ENCODE data around the gene GPR61.

GPR61 gene

GRCh38 chr1:109509176-109510134 is 30.2 kb upstream of the GPR61 start, which contains the start of gene AMIGO1:
Gene AMIGO1, minus strand, starts transcription at chr1:109509727. Its CDS starts 815 bp downstream, at chr1:109508912.
- peak; percentile 70 for DNase-seq

- DNase-seq = no peak
These were observed 26.5 kb upstream of the GPR61 start for GRCh38 chr1:109513110-109513710.

GRCh38 chr1:109514846-109515245 is 24.8 kb upstream of the GPR61 start:
- no peak for DNase-seq

- no peak for DNase-seq
These were observed 22.8 kb upstream of the GPR61 start for GRCh38 chr1:109516872-109517271.

GRCh38 chr1:109517337-109517736 is 22.3 kb upstream of the GPR61 start:
- no peak for DNase-seq

- no peak for DNase-seq
These were observed 18.4 kb upstream of the GPR61 start for GRCh38 chr1:109521002-109521951.

GRCh38 chr1:109522026-109522425 is 17.6 kb upstream of the GPR61 start:
- no peak for DNase-seq

- no peak for DNase-seq
These were observed 16.0 kb upstream of the GPR61 start for GRCh38 chr1:109523706-109524105.

- no peak for DNase-seq
These were observed 12.4 kb upstream of the GPR61 start for GRCh38 chr1:109527098-109527811.

- DNase-seq = no peak
These were observed 11.6 kb upstream of the GPR61 start for GRCh38 chr1:109527846-109528695.

GRCh38 chr1:109528712-109529111 is 11.0 kb upstream of the GPR61 start:
- DNase-seq = no peak

- no peak for DNase-seq
These were observed 9.7 kb upstream of the GPR61 start for GRCh38 chr1:109529881-109530456.

- no peak for DNase-seq
These were observed 9.1 kb upstream of the GPR61 start for GRCh38 chr1:109530457-109531087.

- no peak for DNase-seq
These were observed 8.3 kb upstream of the GPR61 start for GRCh38 chr1:109531380-109531779.

GRCh38 chr1:109531826-109532364 is 7.8 kb upstream of the GPR61 start:
- DNase-seq = no peak

- peak; percentile 90 for DNase-seq
These were observed 7.1 kb upstream of the GPR61 start for GRCh38 chr1:109532365-109533136.

GRCh38 chr1:109534307-109534858 is 5.3 kb upstream of the GPR61 start:
- no peak for DNase-seq

GRCh38 chr1:109535481-109535880 is 4.2 kb upstream of the GPR61 start:
- no peak for DNase-seq

GRCh38 chr1:109535971-109536491 is 3.6 kb upstream of the GPR61 start:
- DNase-seq = no peak
